Neutrophil (primary cell): Measurements from ENCODE around the gene OSBPL6.

Experiments
- H3K27ac ChIP-seq: fragments of 200-600 bp; sonication (generic); 2 replicates; pipeline ENCODE4 v1.5.1; 2016; ENCODE audit warnings: mild to moderate bottlenecking, moderate library complexity
- H3K27me3 ChIP-seq: fragments of 200-600 bp; sonication (generic); 2 replicates; pipeline ENCODE4 v1.6.0; 2016; ENCODE audit warnings: mild to moderate bottlenecking
- H3K36me3 ChIP-seq: fragments of 200-600 bp; sonication (generic); 2 replicates; pipeline ENCODE4 v1.5.1; 2017
- H3K4me1 ChIP-seq, 2 experiments: fragments of 200-600 bp in 1 of 2; sonication (generic) in 1 of 2; 1 replicate in 1 of 2; 2 replicates in 1 of 2; pipeline versions ENCODE4 v1.5.1 to v1.6.1; 2013 to 2016; ENCODE audit warnings: low read depth in 1 of 2, low read length in 1 of 2, mild to moderate bottlenecking in 1 of 2, moderate library complexity in 1 of 2; ENCODE audit not compliant: control insufficient read depth in 1 of 2, insufficient read depth in 1 of 2
- H3K4me3 ChIP-seq, 2 experiments: fragments of 200-600 bp in 1 of 2; sonication (generic) in 1 of 2; 1 replicate in 1 of 2; 2 replicates in 1 of 2; pipeline ENCODE4 v1.5.1; 2013 to 2016; ENCODE audit warnings: low read depth in 1 of 2, low read length in 1 of 2, mild to moderate bottlenecking in 1 of 2, moderate library complexity in 1 of 2
- H3K9me3 ChIP-seq: fragments of 200-600 bp; sonication (generic); 2 replicates; pipeline ENCODE4 v1.5.1; 2016
- CTCF ChIP-seq: fragments of 200-600 bp; sonication (generic); IDR thresholded peaks from 2 replicates; pipeline ENCODE4 v1.5.1; 2016; ENCODE audit warnings: antibody characterized with exemption

OSBPL6 gene

GRCh38 chr2:178388287-178388686, 194.0 kb downstream of the OSBPL6 start:
- H3K4me3 ChIP-seq, result no peak overlapping the region
- no peaks in the 10 kb centered on the region for H3K36me3 ChIP-seq
- no peaks in the 10 kb centered on the region for H3K9me3 ChIP-seq
- H3K4me1 ChIP-seq, result peaks cover 10 to 17% of the 10 kb centered on the region in 2 experiments
- H3K27me3 ChIP-seq, result no peaks in the 10 kb centered on the region
- TF ChIP-seq CTCF, result no peak
- H3K27ac ChIP-seq, result no peak overlapping the region

DNA sequence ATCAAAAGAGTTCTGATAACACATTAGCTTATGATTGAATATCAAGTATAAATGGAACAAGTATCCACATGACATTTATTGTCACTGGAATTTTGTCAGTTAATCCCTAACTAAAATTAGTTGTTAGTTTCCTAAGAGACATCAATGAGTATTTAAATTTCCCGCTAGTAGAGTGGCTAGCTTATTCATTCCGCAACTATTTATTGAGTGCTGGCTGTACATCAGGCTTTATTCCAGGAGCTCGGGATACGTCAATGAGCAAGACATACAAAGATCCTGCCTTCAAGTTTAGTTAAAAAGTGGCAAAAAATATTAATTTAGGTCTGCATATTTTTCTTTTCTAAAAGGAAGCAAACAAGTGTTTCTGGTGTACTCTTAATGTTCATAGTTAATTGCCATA, 197.4 kb downstream of the OSBPL6 start:
- H3K9me3 ChIP-seq, result no peaks in the 10 kb centered on the region
- no peak overlapping the region for H3K4me3 ChIP-seq

DNA sequence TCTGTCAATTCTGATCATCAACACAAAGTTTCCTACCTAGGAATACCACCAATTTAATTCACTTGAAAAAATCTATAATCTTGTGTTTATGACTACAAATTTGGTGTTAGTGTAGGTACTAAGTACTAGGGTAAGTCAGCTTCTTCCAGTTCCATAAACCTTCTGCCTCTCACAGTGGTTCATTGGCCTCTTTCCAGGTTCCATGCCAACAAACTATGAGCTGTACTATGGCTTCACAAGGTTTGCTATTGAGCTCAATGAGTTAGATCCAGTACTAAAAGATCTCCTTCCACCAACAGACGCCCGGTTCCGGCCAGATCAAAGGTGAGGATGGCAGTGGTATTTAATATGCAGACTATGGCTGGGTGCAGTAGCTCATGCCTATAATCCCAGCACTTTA, 197.9 kb downstream of the OSBPL6 start:
- TF ChIP-seq CTCF, result no peak
- peaks cover 2 to 6% of the 10 kb centered on the region in 2 experiments for H3K4me1 ChIP-seq
- no peaks in the 10 kb centered on the region for H3K36me3 ChIP-seq
- H3K9me3 ChIP-seq, result no peaks in the 10 kb centered on the region
- no peak overlapping the region for H3K4me3 ChIP-seq
- no peaks in the 10 kb centered on the region for H3K27me3 ChIP-seq
- H3K27ac ChIP-seq, result no peak overlapping the region

More for the DNA sequence above, 197.4 kb downstream of the OSBPL6 start:
- no peak overlapping the region for H3K27ac ChIP-seq
- H3K36me3 ChIP-seq, result no peaks in the 10 kb centered on the region
- TF ChIP-seq CTCF, result no peak
- H3K4me1 ChIP-seq, result peaks cover 7 to 11% of the 10 kb centered on the region in 2 experiments
- no peaks in the 10 kb centered on the region for H3K27me3 ChIP-seq

GRCh38 chr2:178394859-178395258, 200.5 kb downstream of the OSBPL6 start:
- Histone ChIP-seq H3K4me3 (no peak overlapping the region), H3K4me1 (no peaks in the 10 kb centered on the region), H3K36me3 (no peaks in the 10 kb centered on the region), H3K27ac (no peak overlapping the region), H3K27me3 (no peaks in the 10 kb centered on the region), H3K9me3 (no peaks in the 10 kb centered on the region)
- TF ChIP-seq CTCF, result no peak

DNA sequence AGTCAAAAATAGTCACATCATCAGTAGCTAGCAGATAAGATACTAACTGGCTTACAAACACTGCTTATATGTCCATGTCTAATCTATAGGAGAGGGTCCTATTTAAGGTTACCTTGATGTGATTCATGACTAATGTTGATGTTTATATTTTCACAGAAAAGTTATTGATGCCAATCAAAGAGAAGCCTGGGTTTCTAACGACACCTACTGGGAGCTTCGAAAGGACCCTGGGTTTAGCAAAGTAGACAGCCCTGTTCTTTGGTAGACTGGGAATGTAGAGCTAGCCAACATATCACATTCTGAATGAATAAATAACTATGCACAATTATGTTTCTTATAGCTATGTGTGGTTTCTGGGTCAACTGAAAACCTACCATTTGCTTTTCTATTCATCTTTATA, 201.0 kb downstream of the OSBPL6 start:
- TF ChIP-seq CTCF, result no peak
- no peaks in the 10 kb centered on the region for H3K36me3 ChIP-seq
- no peak overlapping the region for H3K27ac ChIP-seq
- H3K9me3 ChIP-seq, result no peaks in the 10 kb centered on the region
- no peaks in the 10 kb centered on the region for H3K4me1 ChIP-seq
- H3K4me3 ChIP-seq, result no peak overlapping the region
- no peaks in the 10 kb centered on the region for H3K27me3 ChIP-seq

DNA sequence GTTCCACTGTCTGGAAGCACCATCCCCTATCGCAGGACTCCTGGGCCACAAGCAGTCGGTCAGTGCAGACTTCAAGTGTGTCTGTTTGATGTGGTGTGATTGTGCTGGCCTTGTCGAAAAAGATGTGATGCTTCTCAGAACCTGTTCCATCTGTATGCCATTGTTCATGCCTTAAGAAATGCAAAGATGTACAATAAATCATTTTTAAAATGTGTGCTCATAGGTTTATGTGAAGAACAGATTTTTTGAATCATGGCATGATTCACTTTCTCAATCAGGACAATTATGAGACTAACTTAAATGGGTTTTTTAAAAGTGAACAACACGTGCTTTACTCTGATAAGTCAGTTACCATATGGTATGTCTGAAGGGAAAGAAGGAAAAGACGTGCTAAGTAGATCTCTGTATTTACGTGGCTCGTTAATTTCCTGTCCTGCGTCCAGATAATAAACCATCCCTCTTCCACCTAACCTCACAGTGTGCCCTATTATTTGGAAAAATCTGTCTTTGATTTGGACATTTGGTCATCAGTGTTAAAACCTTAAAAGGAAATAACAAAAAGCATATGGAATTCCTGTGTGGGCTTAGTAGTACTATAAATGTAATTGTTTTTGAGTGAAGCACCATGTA, 201.7 kb downstream of the OSBPL6 start:
- Histone ChIP-seq H3K4me3 (no peak overlapping the region), H3K27ac (no peak overlapping the region), H3K9me3 (no peaks in the 10 kb centered on the region), H3K4me1 (no peaks in the 10 kb centered on the region), H3K36me3 (no peaks in the 10 kb centered on the region), H3K27me3 (no peaks in the 10 kb centered on the region)
- TF ChIP-seq CTCF, result no peak
